Activated B cell treated with CpG ODN at 0.5 μM for 24 hours (primary cell): Measurements from ENCODE around the gene SP3. TPM values are rescaled to one million over a fixed set of nuclear protein-coding genes. Genes with fewer than 3 reads are reported as not detected.

Experiments used
- ATAC-seq: fragments of 200-7000 bp; cut with Tn5 transposase; one replicate; pipeline ENCODE4 v1.10.0; 2021; ENCODE audit warnings: low read depth, mild to moderate bottlenecking, moderate library complexity
- CTCF ChIA-PET: fragments of 350-600 bp; sonication (Branson Sonifier 250); formaldehyde crosslinking; loops from one replicate; lab custom pipeline; 2021; ENCODE audit warnings: antibody characterized with exemption; lab: Charles Lee
- POLR2A ChIA-PET: fragments of 350-600 bp; sonication (Branson Sonifier 250); formaldehyde crosslinking; loops from one replicate; lab custom pipeline; 2021; ENCODE audit warnings: antibody characterized with exemption; lab: Charles Lee
- DNase-seq: peaks from one replicate; pipeline ENCODE4 v3.0.0; 2022
- H3K27ac Mint-ChIP-seq: one replicate; pipeline ENCODE4 v1.8.0; 2020; ENCODE audit warnings: mixed read lengths
- H3K27me3 Mint-ChIP-seq: one replicate; pipeline ENCODE4 v1.8.0; 2021; ENCODE audit warnings: mixed read lengths
- H3K36me3 Mint-ChIP-seq: one replicate; pipeline ENCODE4 v1.8.0; 2021; ENCODE audit warnings: low read depth, mixed read lengths
- H3K4me1 Mint-ChIP-seq: one replicate; pipeline ENCODE4 v1.8.0; 2021; ENCODE audit warnings: mixed read lengths
- H3K4me3 Mint-ChIP-seq: one replicate; pipeline ENCODE4 v1.8.0; 2020; ENCODE audit warnings: mild to moderate bottlenecking, mixed read lengths
- H3K9me3 Mint-ChIP-seq: one replicate; pipeline ENCODE4 v1.8.0; 2020; ENCODE audit warnings: mixed read lengths
- intact Hi-C: fragments of 100-400 bp; cut with micrococcal nuclease; formaldehyde crosslinking; loops from one replicate; pipeline ENCODE4 v1.15.1; 2024
- total RNA-seq: library from RNA; stranded (reverse); gene quantifications from 2 replicates; pipeline ENCODE4 v1.2.3, GENCODE V29; 2022
- TF ChIP-seq, protein P1 (sequence below): fragments of 200-600 bp; IDR thresholded peaks from one replicate; pipeline ENCODE4 v1.8.0; 2022; ENCODE audit warnings: antibody characterized with exemption, mild to moderate bottlenecking

SP3 gene
- total RNA-seq, 1 donor from 2014 or later: 139 TPM

DNA sequence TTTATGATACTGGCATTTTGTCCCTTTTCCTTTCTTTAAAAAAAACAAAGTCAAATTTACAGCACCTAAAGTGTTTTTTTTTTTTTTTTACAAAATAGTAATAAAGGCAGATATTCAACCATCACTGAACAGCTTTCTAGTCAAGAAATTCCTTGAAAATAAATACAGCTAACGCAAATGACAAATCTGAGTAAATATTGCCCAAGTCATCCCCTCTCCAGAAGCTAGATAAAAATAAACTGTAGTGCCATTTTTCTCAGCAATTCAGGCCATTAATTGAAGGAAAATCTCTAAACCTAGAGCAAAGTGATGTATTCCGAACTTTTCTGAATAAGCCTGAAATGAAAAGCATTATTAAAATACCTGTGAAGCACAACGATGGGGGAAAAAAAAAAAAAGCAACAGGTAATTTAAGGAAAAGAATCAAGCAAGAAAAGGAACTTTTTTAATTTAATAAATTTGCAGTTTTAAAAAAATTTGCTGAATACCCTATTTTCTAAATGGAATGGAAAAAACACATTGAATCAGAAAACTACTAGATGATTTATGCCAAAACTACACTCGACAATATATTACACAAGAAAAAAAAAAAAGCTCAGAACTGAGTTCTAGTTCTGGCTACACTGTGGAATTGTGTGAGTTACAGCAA lies 6.9 kb downstream of the SP3 start:
- Mint-ChIP-seq H3K4me1 (peaks cover 87% of the 10 kb centered on the region), H3K27me3 (no peaks in the 10 kb centered on the region), H3K36me3 (peaks cover 76% of the 10 kb centered on the region), H3K9me3 (no peaks in the 10 kb centered on the region), H3K4me3 (no peak overlapping the region), H3K27ac (no peak overlapping the region)
- TF ChIP-seq, protein P1, sequence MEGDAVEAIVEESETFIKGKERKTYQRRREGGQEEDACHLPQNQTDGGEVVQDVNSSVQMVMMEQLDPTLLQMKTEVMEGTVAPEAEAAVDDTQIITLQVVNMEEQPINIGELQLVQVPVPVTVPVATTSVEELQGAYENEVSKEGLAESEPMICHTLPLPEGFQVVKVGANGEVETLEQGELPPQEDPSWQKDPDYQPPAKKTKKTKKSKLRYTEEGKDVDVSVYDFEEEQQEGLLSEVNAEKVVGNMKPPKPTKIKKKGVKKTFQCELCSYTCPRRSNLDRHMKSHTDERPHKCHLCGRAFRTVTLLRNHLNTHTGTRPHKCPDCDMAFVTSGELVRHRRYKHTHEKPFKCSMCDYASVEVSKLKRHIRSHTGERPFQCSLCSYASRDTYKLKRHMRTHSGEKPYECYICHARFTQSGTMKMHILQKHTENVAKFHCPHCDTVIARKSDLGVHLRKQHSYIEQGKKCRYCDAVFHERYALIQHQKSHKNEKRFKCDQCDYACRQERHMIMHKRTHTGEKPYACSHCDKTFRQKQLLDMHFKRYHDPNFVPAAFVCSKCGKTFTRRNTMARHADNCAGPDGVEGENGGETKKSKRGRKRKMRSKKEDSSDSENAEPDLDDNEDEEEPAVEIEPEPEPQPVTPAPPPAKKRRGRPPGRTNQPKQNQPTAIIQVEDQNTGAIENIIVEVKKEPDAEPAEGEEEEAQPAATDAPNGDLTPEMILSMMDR: no peak
- DNase-seq (no peak), ATAC-seq (no peak)
- CTCF ChIA-PET: no interaction called here
- POLR2A ChIA-PET: interaction anchor here (0.7 to 1.3 kb wide), 2 partner anchors 18 to 296 kb away, joined by 3 to 5 read pairs; no protein-coding TSS in a partner anchor
- intact Hi-C loops: no loop called here

DNA sequence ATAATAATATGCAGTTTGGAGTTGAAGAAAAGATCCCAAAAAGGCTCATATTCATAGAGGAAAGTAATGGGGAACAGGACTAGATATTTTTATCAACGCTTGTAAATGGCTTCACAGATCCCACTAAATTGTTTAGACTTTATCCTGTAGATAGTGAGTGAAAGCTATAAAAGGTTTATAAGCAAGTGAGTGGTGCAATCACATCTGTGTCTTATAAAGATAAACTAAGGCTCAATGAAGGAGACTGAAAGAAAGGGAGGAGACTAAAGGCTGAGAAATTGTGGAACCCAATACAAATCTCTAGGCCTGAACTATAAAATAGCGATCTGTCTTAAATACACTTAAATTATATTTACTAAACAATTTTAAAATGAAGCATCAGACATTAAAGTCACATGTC lies 7.7 kb downstream of the SP3 start:
- DNase-seq (no peak), ATAC-seq (no peak)
- Mint-ChIP-seq H3K4me1 (peaks cover 87% of the 10 kb centered on the region), H3K9me3 (no peaks in the 10 kb centered on the region), H3K27ac (no peak overlapping the region), H3K36me3 (peaks cover 78% of the 10 kb centered on the region), H3K27me3 (no peaks in the 10 kb centered on the region), H3K4me3 (no peak overlapping the region)
- intact Hi-C loops: no loop called here
- ChIA-PET POLR2A (no interaction called here), CTCF (no interaction called here)
- TF ChIP-seq, protein P1: no peak

DNA sequence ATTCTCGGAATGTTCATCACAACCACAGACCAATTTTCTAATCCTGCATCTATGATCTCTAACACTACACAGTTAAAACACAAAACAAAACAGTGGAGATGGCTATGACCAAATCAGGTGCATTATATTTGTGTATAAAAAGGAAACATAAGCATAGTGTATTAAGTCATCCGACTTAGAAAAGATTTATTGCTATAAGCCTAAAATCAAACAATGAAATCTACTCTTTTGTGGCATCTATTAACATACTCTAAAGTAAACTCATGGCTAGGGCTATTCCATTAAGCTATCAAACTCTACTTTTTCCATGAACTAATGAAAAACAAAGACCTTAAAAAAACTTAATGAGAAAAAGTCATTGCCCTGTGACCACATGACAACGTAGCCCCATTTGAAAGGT lies 8.7 kb downstream of the SP3 start:
- ATAC-seq (no peak), DNase-seq (no peak)
- H3K27ac Mint-ChIP-seq: no peak overlapping the region
- POLR2A ChIA-PET: interaction anchor here (1.1 kb wide), 1 partner anchor 9 kb away, joined by 4 read pairs; no protein-coding TSS in a partner anchor
- H3K9me3 Mint-ChIP-seq: no peaks in the 10 kb centered on the region
- H3K4me3 Mint-ChIP-seq: no peak overlapping the region
- intact Hi-C loops: no loop called here
- TF ChIP-seq, protein P1: no peak
- H3K36me3 Mint-ChIP-seq: peaks cover 80% of the 10 kb centered on the region
- H3K4me1 Mint-ChIP-seq: peaks cover 88% of the 10 kb centered on the region
- no peaks in the 10 kb centered on the region for H3K27me3 Mint-ChIP-seq
- CTCF ChIA-PET: no interaction called here

DNA sequence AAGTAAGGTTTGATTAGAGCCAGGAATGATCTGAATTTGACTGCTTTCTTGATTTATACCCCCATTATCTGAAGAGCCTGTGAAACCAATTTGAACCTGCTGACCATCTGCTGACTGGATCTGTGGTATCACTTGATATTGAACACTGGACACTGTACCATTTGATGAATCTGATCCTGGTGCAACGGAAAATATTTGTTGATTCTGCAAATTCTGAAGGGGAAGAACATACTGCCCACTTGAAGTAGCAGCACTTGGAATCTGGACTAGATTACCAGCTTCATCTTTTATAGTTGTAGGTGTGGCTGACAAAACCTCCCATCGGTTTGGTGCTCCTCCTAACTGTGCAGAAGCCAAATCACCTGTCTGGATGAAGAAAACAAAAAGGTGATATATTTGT lies 9.3 kb downstream of the SP3 start:
- CTCF ChIA-PET: interaction anchor here (0.7 kb wide), 1 partner anchor 81 kb away, joined by 3 read pairs; no protein-coding TSS in a partner anchor
- no peak for ATAC-seq
- intact Hi-C loops: no loop called here
- Mint-ChIP-seq H3K4me1 (peaks cover 85% of the 10 kb centered on the region), H3K27me3 (no peaks in the 10 kb centered on the region), H3K27ac (no peak overlapping the region), H3K36me3 (peaks cover 77% of the 10 kb centered on the region), H3K9me3 (no peaks in the 10 kb centered on the region), H3K4me3 (no peak overlapping the region)
- DNase-seq: no peak
- POLR2A ChIA-PET: interaction anchor here (1.1 kb wide), 1 partner anchor 10 kb away, joined by 4 read pairs; no protein-coding TSS in a partner anchor
- TF ChIP-seq, protein P1: no peak

DNA sequence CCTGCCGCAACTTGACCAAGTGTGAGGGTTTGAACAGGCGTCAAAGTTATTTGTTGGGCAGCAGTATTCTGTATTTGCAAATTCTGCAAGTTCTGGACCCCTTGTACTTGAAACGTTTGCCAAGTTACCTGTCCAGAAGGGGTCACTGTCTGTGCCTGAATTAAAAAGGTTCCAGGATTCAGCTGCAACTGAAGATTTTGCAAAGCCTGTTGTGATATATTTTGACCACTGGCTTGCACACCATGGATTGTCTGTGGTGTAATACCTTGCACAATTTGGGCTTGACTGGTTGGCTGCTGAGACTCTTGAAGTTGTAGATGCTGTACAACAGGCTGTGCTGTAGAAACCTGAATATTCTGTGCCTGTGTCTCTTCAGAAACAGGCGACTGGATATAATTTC lies 10.2 kb downstream of the SP3 start:
- CTCF ChIA-PET: interaction anchor here (0.7 to 0.8 kb wide), 2 partner anchors 82 to 86 kb away, joined by 3 read pairs; no protein-coding TSS in a partner anchor
- no peak for ATAC-seq
- POLR2A ChIA-PET: no interaction called here
- no peak for DNase-seq
- intact Hi-C loops: no loop called here
- Mint-ChIP-seq H3K9me3 (no peaks in the 10 kb centered on the region), H3K27me3 (no peaks in the 10 kb centered on the region), H3K36me3 (peaks cover 77% of the 10 kb centered on the region), H3K4me1 (peaks cover 86% of the 10 kb centered on the region), H3K4me3 (no peak overlapping the region), H3K27ac (no peak overlapping the region)
- TF ChIP-seq, protein P1: no peak
